AG04450 (cell line): ENCODE measurements around the gene MIS12. TPM values are rescaled to one million over a fixed set of nuclear protein-coding genes. Genes with fewer than 3 reads are reported as not detected.

Source experiments
- CTCF ChIA-PET: fragments of 300-600, 350-600 bp; formaldehyde crosslinking; extraction: SDS; loops from one replicate; lab custom pipeline; 2022; ENCODE audit warnings: antibody characterized with exemption, inconsistent platforms; lab: Charles Lee
- POLR2A ChIA-PET: fragments of 350-600 bp; formaldehyde crosslinking; extraction: SDS; loops from one replicate; lab custom pipeline; 2021; ENCODE audit warnings: antibody characterized with exemption, inconsistent platforms; lab: Yijun Ruan, JAX
- DNase-seq: peaks from one replicate; pipeline ENCODE4 v3.0.0-alpha.2; 2011; ENCODE audit warnings: low read depth, low spot score
- H3K27ac ChIP-seq: one replicate; pipeline ENCODE4 v1.5.1; 2012; ENCODE audit warnings: low read depth, low read length, control low read depth
- H3K27me3 ChIP-seq: one replicate; pipeline ENCODE4 v1.6.0; 2012; ENCODE audit warnings: low read length; ENCODE audit not compliant: control insufficient read depth, insufficient read depth
- H3K4me3 ChIP-seq: 2 replicates; pipeline ENCODE4 v1.5.1; 2011; ENCODE audit warnings: mild to moderate bottlenecking, low read depth, low read length, control low read depth
- H3K9me3 ChIP-seq: 2 replicates; pipeline ENCODE4 v1.5.1; 2012; ENCODE audit warnings: low read length; ENCODE audit not compliant: control insufficient read depth, insufficient read depth
- polyA minus RNA-seq: library from RNA; depleted of rRNA, polyadenylated mRNA; stranded (reverse); fragments of >200 nt; gene quantifications from 2 replicates; pipeline ENCODE4 v1.2.3, GENCODE V29; 2011; rRNA and poly(A)+ RNA removed
- polyA plus RNA-seq: library from polyadenylated mRNA; depleted of rRNA; stranded (reverse); fragments of >200 nt; gene quantifications from 2 replicates; pipeline ENCODE4 v1.2.3, GENCODE V29; 2011; rRNA removed
- TF ChIP-seq, protein P1 (sequence below): IDR thresholded peaks from 2 replicates; pipeline ENCODE4 v1.5.1; 2011; ENCODE audit warnings: low read depth, low read length, control low read depth, inconsistent platforms

Gene MIS12, protein sequence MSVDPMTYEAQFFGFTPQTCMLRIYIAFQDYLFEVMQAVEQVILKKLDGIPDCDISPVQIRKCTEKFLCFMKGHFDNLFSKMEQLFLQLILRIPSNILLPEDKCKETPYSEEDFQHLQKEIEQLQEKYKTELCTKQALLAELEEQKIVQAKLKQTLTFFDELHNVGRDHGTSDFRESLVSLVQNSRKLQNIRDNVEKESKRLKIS
- polyA plus RNA-seq (10.0 and 13.7 TPM in 2 replicates), polyA minus RNA-seq (9.6 and 11.8 TPM in 2 replicates)

DNA sequence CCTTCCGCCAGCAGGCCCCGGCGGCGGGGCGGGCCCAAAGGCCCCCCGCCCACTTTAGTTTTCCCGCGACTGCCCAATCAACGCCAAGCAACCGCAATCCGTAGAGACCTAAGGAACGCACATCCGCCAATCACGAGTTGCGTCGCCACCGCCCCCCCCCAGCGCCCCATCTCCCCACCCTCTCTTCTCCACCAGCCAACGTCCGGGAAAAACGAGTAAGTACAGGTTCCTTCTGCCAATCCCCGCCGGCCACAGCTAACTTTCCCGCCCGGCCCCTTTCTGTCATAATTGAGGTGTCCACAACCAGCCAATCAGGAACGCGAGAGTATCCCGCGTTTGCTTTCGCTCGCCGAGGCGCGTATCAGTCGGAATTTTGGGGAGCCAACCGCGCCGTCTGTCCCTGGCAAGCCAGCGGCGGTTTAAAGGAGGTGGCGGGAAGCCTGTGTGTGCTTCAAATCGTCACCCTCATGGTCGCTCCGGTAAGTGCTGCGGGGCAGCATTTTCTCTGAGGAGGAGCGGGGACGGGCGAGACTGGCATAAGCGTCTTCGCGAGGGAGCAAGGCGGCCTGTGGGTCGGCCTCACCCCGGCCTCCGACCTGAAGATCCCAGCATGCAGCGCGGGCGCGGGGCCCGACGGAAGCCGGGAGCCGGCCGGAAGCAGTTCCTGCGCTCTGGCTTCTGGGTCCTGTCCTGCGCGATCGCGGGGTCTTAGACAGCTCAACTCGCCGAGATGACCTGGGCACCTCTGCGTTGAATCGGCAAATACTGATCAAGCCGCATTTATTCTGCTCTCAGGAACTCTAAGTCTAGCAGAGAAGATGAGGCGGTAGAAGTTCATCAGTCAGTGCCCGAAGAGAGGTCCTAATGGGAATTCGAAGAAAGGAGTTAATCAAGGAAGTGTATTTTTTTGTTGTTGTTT, at the start of gene MIS12:
TSS of gene MIS12 (plus strand) at position 361 of the 919 bp plus-strand sequence. CDS start 2,297 bp downstream, outside the sequence.
- Histone ChIP-seq H3K27me3 (no peaks in the 10 kb centered on the region), H3K27ac (peak within 1 kb of the TSS; percentile 99), H3K9me3 (no peaks in the 10 kb centered on the region), H3K4me3 (peak within 1 kb of the TSS; percentile 91)
- ChIA-PET POLR2A (interaction anchor here (0.6 to 2.1 kb wide), 11 partner anchors 8 to 98 kb away, joined by 3 to 21 read pairs (median 4); partner anchors contain the start of genes C1QBP, DHX33 and NLRP1), CTCF (interaction anchor here (0.6 kb wide), 1 partner anchor 221 kb away, joined by 3 read pairs; no protein-coding TSS in a partner anchor)
- TF ChIP-seq, protein P1, sequence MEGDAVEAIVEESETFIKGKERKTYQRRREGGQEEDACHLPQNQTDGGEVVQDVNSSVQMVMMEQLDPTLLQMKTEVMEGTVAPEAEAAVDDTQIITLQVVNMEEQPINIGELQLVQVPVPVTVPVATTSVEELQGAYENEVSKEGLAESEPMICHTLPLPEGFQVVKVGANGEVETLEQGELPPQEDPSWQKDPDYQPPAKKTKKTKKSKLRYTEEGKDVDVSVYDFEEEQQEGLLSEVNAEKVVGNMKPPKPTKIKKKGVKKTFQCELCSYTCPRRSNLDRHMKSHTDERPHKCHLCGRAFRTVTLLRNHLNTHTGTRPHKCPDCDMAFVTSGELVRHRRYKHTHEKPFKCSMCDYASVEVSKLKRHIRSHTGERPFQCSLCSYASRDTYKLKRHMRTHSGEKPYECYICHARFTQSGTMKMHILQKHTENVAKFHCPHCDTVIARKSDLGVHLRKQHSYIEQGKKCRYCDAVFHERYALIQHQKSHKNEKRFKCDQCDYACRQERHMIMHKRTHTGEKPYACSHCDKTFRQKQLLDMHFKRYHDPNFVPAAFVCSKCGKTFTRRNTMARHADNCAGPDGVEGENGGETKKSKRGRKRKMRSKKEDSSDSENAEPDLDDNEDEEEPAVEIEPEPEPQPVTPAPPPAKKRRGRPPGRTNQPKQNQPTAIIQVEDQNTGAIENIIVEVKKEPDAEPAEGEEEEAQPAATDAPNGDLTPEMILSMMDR = no peak
- peak; percentile 98 for DNase-seq

DNA sequence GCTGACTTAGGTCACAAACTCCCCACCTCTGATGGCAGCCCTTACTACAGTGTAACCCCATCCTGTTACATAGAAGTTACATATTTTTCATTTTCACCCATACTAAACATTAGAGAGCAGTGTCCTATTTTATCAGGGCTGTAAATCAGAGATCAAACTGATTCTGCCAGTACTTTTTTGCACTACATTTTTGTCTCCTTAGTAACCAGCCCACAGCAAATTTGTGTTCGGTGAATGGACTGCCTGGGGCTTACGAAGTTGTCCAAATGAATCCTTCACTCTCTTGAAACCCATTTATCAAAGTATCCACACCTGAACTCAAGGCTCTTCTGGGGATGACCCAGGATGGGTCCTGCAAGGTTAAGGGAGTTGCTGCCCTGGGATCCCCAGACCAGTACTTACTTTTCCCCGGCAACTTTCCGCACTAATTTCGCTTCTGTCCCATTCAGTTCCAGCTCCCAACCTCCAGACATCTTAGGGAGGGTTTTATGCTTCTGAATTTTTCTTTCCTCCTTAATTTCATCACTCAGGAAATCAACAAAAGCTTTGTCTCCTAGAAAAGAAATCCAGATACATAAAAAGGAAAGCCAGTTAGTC, 48.5 kb upstream of the MIS12 start:
- TF ChIP-seq, protein P1 = no peak
- CTCF ChIA-PET = interaction anchor here (1.6 to 3.4 kb wide), 6 partner anchors 11 to 116 kb away, joined by 4 to 31 read pairs (median 10); partner anchors contain the start of genes NUP88 and RPAIN
- Histone ChIP-seq H3K27me3 (no peaks in the 10 kb centered on the region), H3K4me3 (peak overlapping the region; percentile 88), H3K27ac (no peak overlapping the region), H3K9me3 (no peaks in the 10 kb centered on the region)
- DNase-seq = no peak
- POLR2A ChIA-PET = no interaction called here

DNA sequence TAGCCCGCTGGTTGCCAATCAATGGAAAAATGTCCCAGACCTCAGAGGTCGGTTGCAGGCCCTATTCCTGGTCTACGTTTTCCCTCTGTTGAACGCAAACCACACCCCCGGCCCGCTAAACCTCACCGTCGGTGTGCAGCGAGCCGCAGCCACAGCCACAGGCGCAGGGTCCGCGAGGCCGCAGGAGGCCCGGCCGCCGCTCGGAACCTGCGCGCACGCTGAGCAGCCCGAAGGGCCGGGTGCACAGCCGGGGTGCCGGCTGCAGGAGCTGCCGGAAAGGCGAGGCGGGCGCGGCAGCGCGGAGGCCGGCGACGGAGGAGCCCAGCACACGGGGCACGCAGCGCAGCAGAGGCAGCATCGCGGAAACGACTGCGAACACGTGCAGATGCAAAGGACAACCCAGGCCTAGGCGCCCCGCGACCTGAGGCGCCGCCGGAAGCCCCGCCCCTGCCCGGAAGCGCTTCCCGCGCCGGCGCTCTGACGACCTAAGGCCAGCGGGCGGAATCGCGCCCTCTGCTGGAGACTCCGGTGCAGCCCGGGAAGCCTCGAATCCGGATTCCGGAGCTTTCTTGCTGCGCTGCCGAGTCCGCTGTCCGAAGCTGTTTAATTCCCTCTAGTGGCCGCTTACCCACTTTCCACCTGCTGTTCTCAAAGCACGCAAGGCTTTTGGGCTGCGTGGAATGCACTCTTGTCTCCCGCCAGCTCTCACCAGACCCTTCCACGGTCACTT, 47.5 kb upstream of the MIS12 start, which contains the start of gene C1QBP:
TSS of gene C1QBP (minus strand) at position 440 of the 730 bp plus-strand sequence. CDS start at position 358, 82 bp downstream.
- ChIA-PET POLR2A (interaction anchor here (0.6 to 1.3 kb wide), 6 partner anchors 10 to 158 kb away, joined by 3 to 10 read pairs (median 4); partner anchors contain the start of genes DERL2, DHX33, MIS12 and NUP88), CTCF (interaction anchor here (0.6 to 5.0 kb wide), 57 partner anchors 9 to 1478 kb away, joined by 3 to 70 read pairs (median 4); partner anchors contain the start of genes DHX33, NUP88, RPAIN and ZNF594)
- TF ChIP-seq, protein P1 = peak; percentile 96
- DNase-seq = peak; percentile 87
- Histone ChIP-seq H3K27ac (peak within 1 kb of the TSS; percentile 31), H3K9me3 (no peaks in the 10 kb centered on the region), H3K4me3 (peak within 1 kb of the TSS; percentile 88), H3K27me3 (no peaks in the 10 kb centered on the region)

DNA sequence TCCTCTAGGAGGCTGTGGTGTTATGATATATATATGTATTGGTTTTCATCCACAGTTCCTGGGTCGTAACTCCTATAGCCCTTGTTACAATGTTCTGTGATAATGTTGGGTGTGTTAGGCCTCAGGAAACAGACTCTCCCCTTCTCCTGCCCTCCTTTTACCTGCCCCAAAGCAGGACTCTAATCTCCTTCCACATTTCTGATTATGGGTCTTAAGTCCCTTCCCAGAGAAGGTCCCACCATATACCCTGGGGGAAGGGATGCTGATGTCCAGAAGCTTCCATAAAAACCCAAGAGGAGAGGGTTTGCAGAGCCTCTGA, 47.0 kb upstream of the MIS12 start:
- H3K4me3 ChIP-seq = peak overlapping the region; percentile 41
- DNase-seq = no peak
- TF ChIP-seq, protein P1 = no peak
- ChIA-PET CTCF (interaction anchor here (0.6 to 5.0 kb wide), 53 partner anchors 10 to 249 kb away, joined by 3 to 70 read pairs (median 4); partner anchors contain the start of genes DHX33, NUP88, RPAIN and ZNF594), POLR2A (interaction anchor here (0.6 to 1.3 kb wide), 6 partner anchors 10 to 158 kb away, joined by 3 to 10 read pairs (median 4); partner anchors contain the start of genes DERL2, DHX33, MIS12 and NUP88)
- no peaks in the 10 kb centered on the region for H3K27me3 ChIP-seq
- no peaks in the 10 kb centered on the region for H3K9me3 ChIP-seq
- H3K27ac ChIP-seq = peak overlapping the region; percentile 31
